IMR-90 (cell line): Measurements from ENCODE around the gene ATXN3.

Experiments used
- CEBPB ChIP-seq: IDR thresholded peaks from 2 replicates; pipeline ENCODE4 v1.6.1; 2012; ENCODE audit warnings: low read depth, low read length, improper control_type of control experiment
- CHD1 ChIP-seq: IDR thresholded peaks from 2 replicates; pipeline ENCODE4 v1.6.1; 2012; ENCODE audit warnings: low read depth, low read length, improper control_type of control experiment
- CTCF ChIP-seq: conservative IDR thresholded peaks from 2 replicates; pipeline ENCODE4 v1.5.1; 2012; ENCODE audit warnings: mild to moderate bottlenecking, low read depth, low read length, improper control_type of control experiment
- MAFK ChIP-seq: IDR thresholded peaks from 2 replicates; pipeline ENCODE4 v1.6.1; 2012; ENCODE audit warnings: low read depth, low read length, improper control_type of control experiment
- MXI1 ChIP-seq: IDR thresholded peaks from 2 replicates; pipeline ENCODE4 v1.6.1; 2012; ENCODE audit warnings: low read depth, mild to moderate bottlenecking, low read length, moderate library complexity, borderline replicate concordance
- POLR2A ChIP-seq: IDR thresholded peaks from 2 replicates; pipeline ENCODE4 v1.6.1; 2012; ENCODE audit warnings: mild to moderate bottlenecking, low read depth, low read length
- RAD21 ChIP-seq: IDR thresholded peaks from 2 replicates; pipeline ENCODE4 v1.6.1; 2012; ENCODE audit warnings: low read length, improper control_type of control experiment
- RCOR1 ChIP-seq: IDR thresholded peaks from 2 replicates; pipeline ENCODE4 v1.6.1; 2012; ENCODE audit warnings: mild to moderate bottlenecking, low read length, improper control_type of control experiment; ENCODE audit not compliant: insufficient replicate concordance
- RFX5 ChIP-seq: IDR thresholded peaks from 2 replicates; pipeline ENCODE4 v1.8.0; 2012; ENCODE audit warnings: low read depth, mild to moderate bottlenecking, low read length, moderate library complexity
- TF ChIP-seq, protein P1 (sequence below): fragments of 150-350 bp; IDR thresholded peaks from 2 replicates; pipeline ENCODE4 v1.6.1; 2017; ENCODE audit warnings: mild to moderate bottlenecking, antibody characterized with exemption, low read length, low read depth

- TF ChIP-seq CTCF (no peak), POLR2A (no peak), RFX5 (no peak), CHD1 (no peak), CEBPB (no peak), MAFK (no peak), RAD21 (no peak), MXI1 (no peak), RCOR1 (no peak)
- TF ChIP-seq, protein P1, sequence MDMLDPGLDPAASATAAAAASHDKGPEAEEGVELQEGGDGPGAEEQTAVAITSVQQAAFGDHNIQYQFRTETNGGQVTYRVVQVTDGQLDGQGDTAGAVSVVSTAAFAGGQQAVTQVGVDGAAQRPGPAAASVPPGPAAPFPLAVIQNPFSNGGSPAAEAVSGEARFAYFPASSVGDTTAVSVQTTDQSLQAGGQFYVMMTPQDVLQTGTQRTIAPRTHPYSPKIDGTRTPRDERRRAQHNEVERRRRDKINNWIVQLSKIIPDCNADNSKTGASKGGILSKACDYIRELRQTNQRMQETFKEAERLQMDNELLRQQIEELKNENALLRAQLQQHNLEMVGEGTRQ = no peak
Observed at GRCh38 chr14:92035890-92036289, 70.5 kb downstream of the ATXN3 start.
